HepG2 (cell line): Measurements from ENCODE around the gene TRDN. TPM values are rescaled to one million over a fixed set of nuclear protein-coding genes. Genes with fewer than 3 reads are reported as not detected.

ENCODE experiments used
- ATAC-seq: fragments of 200-7000 bp; cut with Tn5 transposase; 3 replicates; pipeline ENCODE4 v1.9.1; 2020; ENCODE audit warnings: mild to moderate bottlenecking, moderate library complexity
- BruUV-seq: library from RNA; stranded (reverse); fragments of 400-500 nt; replicated peaks from 2 replicates; lab custom pipeline; 2021; lab: Mats Ljungman, UMichigan
- CTCF ChIA-PET: fragments of 300-600 bp; formaldehyde crosslinking; extraction: SDS; loops from one replicate; lab custom pipeline; 2021; ENCODE audit warnings: low total read pairs, inconsistent platforms, low intra/inter-chr PET ratio; lab: Yijun Ruan, JAX
- POLR2A ChIA-PET: fragments of 350-600 bp; sonication (Branson Sonifier 250); formaldehyde crosslinking; loops from one replicate; lab custom pipeline; 2020; ENCODE audit warnings: antibody characterized with exemption, inconsistent platforms; lab: Yijun Ruan, JAX
- DNase-seq: peaks from one replicate; pipeline ENCODE4 v3.0.0-alpha.2; 2015; ENCODE audit warnings: low spot score
- FAIRE-seq: peaks from 3 replicates; lab custom pipeline; 2011; peaks lifted over from hg19 to GRCh38; lab: Jason Lieb, UNC
- H2AFZ ChIP-seq: one replicate; pipeline ENCODE4 v1.6.1; 2011; ENCODE audit warnings: low read length, inconsistent platforms
- H3K27ac ChIP-seq: fragments of 300-600 bp; 3 replicates; pipeline ENCODE4 v1.8.0; 2011; ENCODE audit warnings: mixed run types, mild to moderate bottlenecking, mixed read lengths, low read length, inconsistent platforms; ENCODE audit not compliant: insufficient read depth; ENCODE audit errors: extremely low read length
- H3K27me3 ChIP-seq, 2 experiments: fragments of 200-600 bp in 1 of 2; 2 replicates in 1 of 2; 3 replicates in 1 of 2; pipeline versions ENCODE4 v1.6.0 to v1.8.0; 2011; ENCODE audit warnings: low read length in 2 of 2, mild to moderate bottlenecking in 2 of 2, moderate library complexity in 2 of 2, inconsistent platforms in 1 of 2; ENCODE audit not compliant: insufficient read depth in 2 of 2, control insufficient read depth in 1 of 2
- H3K36me3 ChIP-seq, 2 experiments: fragments of 200-600 bp in 1 of 2; replicated peaks in 1 of 2; 2 replicates in 1 of 2; 3 replicates in 1 of 2; pipeline versions ENCODE4 v1.5.1 to v1.8.0; 2011; ENCODE audit warnings: low read length in 2 of 2, inconsistent platforms in 1 of 2; ENCODE audit not compliant: insufficient read depth in 2 of 2, control insufficient read depth in 1 of 2
- H3K4me1 ChIP-seq: 2 replicates; pipeline ENCODE4 v1.5.1; 2012; ENCODE audit warnings: low read length, inconsistent platforms; ENCODE audit not compliant: insufficient read depth
- H3K4me2 ChIP-seq: 2 replicates; pipeline ENCODE4 v1.6.0; 2011; ENCODE audit warnings: low read depth, low read length, inconsistent platforms
- H3K4me3 ChIP-seq, 3 experiments: fragments of 200-600 bp in 1 of 3; sonication (generic), shearing (Covaris generic) in 1 of 3; replicated peaks in 1 of 3; 2 replicates each; pipeline ENCODE4 v1.5.1; 2011 to 2016; ENCODE audit warnings: low read length in 3 of 3, inconsistent platforms in 2 of 3, low read depth in 2 of 3, mild to moderate bottlenecking in 2 of 3, control low read depth in 1 of 3, mixed read lengths in 1 of 3; ENCODE audit not compliant: insufficient read depth in 1 of 3
- H3K79me2 ChIP-seq: one replicate; pipeline ENCODE4 v1.6.1; 2011; ENCODE audit warnings: low read length, inconsistent platforms; ENCODE audit not compliant: insufficient read depth
- H3K9ac ChIP-seq: 2 replicates; pipeline ENCODE4 v1.6.0; 2011; ENCODE audit warnings: mild to moderate bottlenecking, low read depth, low read length, inconsistent platforms; ENCODE audit not compliant: insufficient read depth
- H3K9me3 ChIP-seq: 2 replicates; pipeline ENCODE4 v1.5.1; 2012; ENCODE audit warnings: mild to moderate bottlenecking, low read length
- H4K20me1 ChIP-seq: 2 replicates; pipeline ENCODE4 v1.6.0; 2011; ENCODE audit warnings: inconsistent platforms, mild to moderate bottlenecking, low read length, moderate library complexity; ENCODE audit not compliant: insufficient read depth
- FOXK2 ChIP-seq: fragments of 450-650 bp; IDR thresholded peaks from 2 replicates; pipeline ENCODE4 v1.6.1; 2016
- FOXP1 ChIP-seq, 2 experiments: fragments of 450-650 bp in 1 of 2; IDR thresholded peaks; 2 replicates each; pipeline ENCODE4 v1.6.1; 2017 to 2018; ENCODE audit warnings: antibody characterized with exemption in 1 of 2
- NBN ChIP-seq: fragments of 450-650 bp; conservative IDR thresholded peaks from 2 replicates; pipeline ENCODE4 v1.6.1; 2017
- ZEB1 ChIP-seq: IDR thresholded peaks from 2 replicates; pipeline ENCODE4 v1.6.1; 2012; ENCODE audit warnings: mild to moderate bottlenecking, low read depth, inconsistent platforms; ENCODE audit not compliant: insufficient replicate concordance
- ZMYM4 ChIP-seq: sonication (generic); formaldehyde crosslinking; IDR thresholded peaks from 2 replicates; pipeline ENCODE4 v1.8.1; 2023; ENCODE audit warnings: mild to moderate bottlenecking, missing genetic modification reagents
- ZNF256 ChIP-seq: sonication (generic); formaldehyde crosslinking; conservative IDR thresholded peaks from 2 replicates; pipeline ENCODE4 v1.4.0; 2020; ENCODE audit warnings: missing genetic modification reagents
- ZNF333 ChIP-seq: sonication (generic); formaldehyde crosslinking; IDR thresholded peaks from 2 replicates; pipeline ENCODE4 v1.4.0; 2020; ENCODE audit warnings: mild to moderate bottlenecking, missing genetic modification reagents, borderline replicate concordance
- ZNF652 ChIP-seq: IDR thresholded peaks from 2 replicates; pipeline ENCODE4 v1.6.1; 2016; ENCODE audit warnings: low read depth, borderline replicate concordance
- ZNF773 ChIP-seq: sonication (generic); formaldehyde crosslinking; IDR thresholded peaks from 2 replicates; pipeline ENCODE4 v1.4.0; 2020; ENCODE audit warnings: missing genetic modification reagents, borderline replicate concordance
- WGBS: methylation state at CpG from one replicate; pipeline ENCODE4 v1.1.6; 2017; ENCODE audit warnings: low lambda C conversion rate; 5-methylcytosine and 5-hydroxymethylcytosine counted together
- in situ Hi-C: cut with HindIII; loops from 2 replicates; pipeline ENCODE4 v1.10.0; 2017; ENCODE audit warnings: low pct_unique_long_range_greater_than_20kb; ENCODE audit not compliant: extremely low pct_ligation_motif_present
- intact Hi-C: fragments of 100-400 bp; cut with micrococcal nuclease; formaldehyde crosslinking; loops from one replicate; pipeline ENCODE4 v1.10.0; 2022; ENCODE audit not compliant: unreplicated experiment
- polyA plus RNA-seq, 8 experiments: library from polyadenylated mRNA; depleted of rRNA in 3 of 8; stranded (reverse) in 7 of 8; unstranded in 1 of 8; fragments of >200 nt; fragmentation: Illumina TruSeq in 4 of 8; extraction: Trizol in 4 of 8; gene quantifications; 2 replicates each; pipeline versions ENCODE4 v1.2.1 to v1.2.3, GENCODE V29; 2011 to 2016; ENCODE audit warnings: low read depth in 4 of 8, missing spikeins in 1 of 8, mixed read lengths in 1 of 8; ENCODE audit not compliant: insufficient read depth in 1 of 8
- total RNA-seq, 5 experiments: library from RNA; depleted of rRNA; stranded (reverse); fragments of >200 nt; fragmentation: Illumina TruSeq; extraction: Trizol; gene quantifications; 2 replicates each; pipeline ENCODE4 v1.2.3, GENCODE V29; 2016; ENCODE audit warnings: low read depth in 1 of 5
- TF ChIP-seq, protein P1 (sequence below): sonication (generic); formaldehyde crosslinking; conservative IDR thresholded peaks from 2 replicates; pipeline ENCODE4 v1.4.0; 2020; ENCODE audit warnings: missing genetic modification reagents
- TF ChIP-seq, protein P2 (sequence below): IDR thresholded peaks from 2 replicates; pipeline ENCODE4 v1.6.1; 2016; ENCODE audit warnings: missing biosample characterization, missing genetic modification reagents, low read depth
- TF ChIP-seq, protein P3 (sequence below): sonication (generic); formaldehyde crosslinking; IDR thresholded peaks from 2 replicates; pipeline ENCODE4 v1.4.0; 2020; ENCODE audit warnings: mild to moderate bottlenecking, missing genetic modification reagents
- TF ChIP-seq, protein P4 (sequence below): sonication (generic); formaldehyde crosslinking; conservative IDR thresholded peaks from 2 replicates; pipeline ENCODE4 v1.4.0; 2020; ENCODE audit warnings: missing genetic modification reagents

The TRDN gene
- total and polyA plus RNA-seq, 2 of the 13 experiments (the other 11 are each of a cell fraction or from before 2014, with no cell fraction given), result not detected

DNA sequence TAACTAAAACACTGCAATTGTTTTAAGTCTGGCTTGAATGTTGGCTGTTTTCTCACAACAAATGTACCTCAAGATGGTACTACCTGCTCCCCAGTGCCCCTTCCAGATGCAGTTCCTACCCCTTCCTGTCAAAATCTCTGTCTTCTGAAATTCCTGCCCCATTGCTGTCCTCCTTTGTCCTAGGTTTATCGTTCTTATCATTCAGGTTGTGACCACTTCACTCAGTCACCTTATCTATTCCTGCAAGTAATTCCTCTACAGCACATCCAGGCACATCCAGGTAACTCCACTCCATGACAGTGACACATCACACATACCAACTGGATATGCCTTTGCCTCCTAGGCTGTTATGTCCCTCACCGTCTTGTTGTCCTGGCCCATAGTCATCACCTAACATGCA, 90.2 kb downstream of the TRDN start:
- Histone ChIP-seq H3K27me3 (no peaks in the 10 kb centered on the region), H3K36me3 (no peaks in the 10 kb centered on the region), H3K27ac (no peak overlapping the region), H3K4me3 (no peak overlapping the region), H3K4me1 (no peaks in the 10 kb centered on the region), H3K9me3 (no peaks in the 10 kb centered on the region), H2AFZ (no peak overlapping the region), H3K4me2 (no peak overlapping the region), H4K20me1 (no peaks in the 10 kb centered on the region), H3K79me2 (no peaks in the 10 kb centered on the region), H3K9ac (no peak overlapping the region)
- CTCF ChIA-PET, result no interaction called here
- POLR2A ChIA-PET, result no interaction called here
- in situ Hi-C loops (no loop called here), intact Hi-C loops (no loop called here)
- FAIRE-seq (no peak), ATAC-seq (no peak), DNase-seq (no peak)
- 0% methylated on average over 2 of the region's 2 CpGs for WGBS
- BruUV-seq, result no TSS peak
- TF ChIP-seq ZNF773 (CRISPR knock-in tag) (no peak), ZNF652 (CRISPR knock-in tag) (no peak), ZNF256 (CRISPR knock-in tag) (no peak), FOXK2 (no peak), FOXP1 (IDR thresholded peaks at IDR 0.05) (no peak), FOXP1 (CRISPR knock-in tag; IDR thresholded peaks at IDR 0.05) (no peak), NBN (no peak), ZNF333 (CRISPR knock-in tag) (no peak), ZEB1 (no peak), ZMYM4 (CRISPR knock-in tag) (no peak)
- TF ChIP-seq, protein P1, sequence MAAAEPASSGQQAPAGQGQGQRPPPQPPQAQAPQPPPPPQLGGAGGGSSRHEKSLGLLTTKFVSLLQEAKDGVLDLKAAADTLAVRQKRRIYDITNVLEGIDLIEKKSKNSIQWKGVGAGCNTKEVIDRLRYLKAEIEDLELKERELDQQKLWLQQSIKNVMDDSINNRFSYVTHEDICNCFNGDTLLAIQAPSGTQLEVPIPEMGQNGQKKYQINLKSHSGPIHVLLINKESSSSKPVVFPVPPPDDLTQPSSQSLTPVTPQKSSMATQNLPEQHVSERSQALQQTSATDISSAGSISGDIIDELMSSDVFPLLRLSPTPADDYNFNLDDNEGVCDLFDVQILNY (CRISPR knock-in tag), result no peak
- TF ChIP-seq, protein P2, sequence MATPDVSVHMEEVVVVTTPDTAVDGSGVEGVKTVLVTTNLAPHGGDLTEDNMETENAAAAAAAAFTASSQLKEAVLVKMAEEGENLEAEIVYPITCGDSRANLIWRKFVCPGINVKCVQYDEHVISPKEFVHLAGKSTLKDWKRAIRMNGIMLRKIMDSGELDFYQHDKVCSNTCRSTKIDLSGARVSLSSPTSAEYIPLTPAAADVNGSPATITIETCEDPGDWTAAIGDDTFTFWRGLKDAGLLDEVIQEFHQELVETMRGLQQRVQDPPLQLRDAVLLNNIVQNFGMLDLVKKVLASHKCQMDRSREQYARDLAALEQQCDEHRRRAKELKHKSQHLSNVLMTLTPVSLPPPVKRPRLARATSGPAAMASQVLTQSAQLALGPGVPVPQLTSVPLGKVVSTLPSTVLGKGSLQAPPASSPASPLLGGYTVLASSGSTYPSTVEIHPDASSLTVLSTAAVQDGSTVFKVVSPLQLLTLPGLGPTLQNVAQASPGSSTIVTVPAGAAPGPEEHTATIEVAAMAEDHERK (CRISPR knock-in tag), result no peak
- TF ChIP-seq, protein P3, sequence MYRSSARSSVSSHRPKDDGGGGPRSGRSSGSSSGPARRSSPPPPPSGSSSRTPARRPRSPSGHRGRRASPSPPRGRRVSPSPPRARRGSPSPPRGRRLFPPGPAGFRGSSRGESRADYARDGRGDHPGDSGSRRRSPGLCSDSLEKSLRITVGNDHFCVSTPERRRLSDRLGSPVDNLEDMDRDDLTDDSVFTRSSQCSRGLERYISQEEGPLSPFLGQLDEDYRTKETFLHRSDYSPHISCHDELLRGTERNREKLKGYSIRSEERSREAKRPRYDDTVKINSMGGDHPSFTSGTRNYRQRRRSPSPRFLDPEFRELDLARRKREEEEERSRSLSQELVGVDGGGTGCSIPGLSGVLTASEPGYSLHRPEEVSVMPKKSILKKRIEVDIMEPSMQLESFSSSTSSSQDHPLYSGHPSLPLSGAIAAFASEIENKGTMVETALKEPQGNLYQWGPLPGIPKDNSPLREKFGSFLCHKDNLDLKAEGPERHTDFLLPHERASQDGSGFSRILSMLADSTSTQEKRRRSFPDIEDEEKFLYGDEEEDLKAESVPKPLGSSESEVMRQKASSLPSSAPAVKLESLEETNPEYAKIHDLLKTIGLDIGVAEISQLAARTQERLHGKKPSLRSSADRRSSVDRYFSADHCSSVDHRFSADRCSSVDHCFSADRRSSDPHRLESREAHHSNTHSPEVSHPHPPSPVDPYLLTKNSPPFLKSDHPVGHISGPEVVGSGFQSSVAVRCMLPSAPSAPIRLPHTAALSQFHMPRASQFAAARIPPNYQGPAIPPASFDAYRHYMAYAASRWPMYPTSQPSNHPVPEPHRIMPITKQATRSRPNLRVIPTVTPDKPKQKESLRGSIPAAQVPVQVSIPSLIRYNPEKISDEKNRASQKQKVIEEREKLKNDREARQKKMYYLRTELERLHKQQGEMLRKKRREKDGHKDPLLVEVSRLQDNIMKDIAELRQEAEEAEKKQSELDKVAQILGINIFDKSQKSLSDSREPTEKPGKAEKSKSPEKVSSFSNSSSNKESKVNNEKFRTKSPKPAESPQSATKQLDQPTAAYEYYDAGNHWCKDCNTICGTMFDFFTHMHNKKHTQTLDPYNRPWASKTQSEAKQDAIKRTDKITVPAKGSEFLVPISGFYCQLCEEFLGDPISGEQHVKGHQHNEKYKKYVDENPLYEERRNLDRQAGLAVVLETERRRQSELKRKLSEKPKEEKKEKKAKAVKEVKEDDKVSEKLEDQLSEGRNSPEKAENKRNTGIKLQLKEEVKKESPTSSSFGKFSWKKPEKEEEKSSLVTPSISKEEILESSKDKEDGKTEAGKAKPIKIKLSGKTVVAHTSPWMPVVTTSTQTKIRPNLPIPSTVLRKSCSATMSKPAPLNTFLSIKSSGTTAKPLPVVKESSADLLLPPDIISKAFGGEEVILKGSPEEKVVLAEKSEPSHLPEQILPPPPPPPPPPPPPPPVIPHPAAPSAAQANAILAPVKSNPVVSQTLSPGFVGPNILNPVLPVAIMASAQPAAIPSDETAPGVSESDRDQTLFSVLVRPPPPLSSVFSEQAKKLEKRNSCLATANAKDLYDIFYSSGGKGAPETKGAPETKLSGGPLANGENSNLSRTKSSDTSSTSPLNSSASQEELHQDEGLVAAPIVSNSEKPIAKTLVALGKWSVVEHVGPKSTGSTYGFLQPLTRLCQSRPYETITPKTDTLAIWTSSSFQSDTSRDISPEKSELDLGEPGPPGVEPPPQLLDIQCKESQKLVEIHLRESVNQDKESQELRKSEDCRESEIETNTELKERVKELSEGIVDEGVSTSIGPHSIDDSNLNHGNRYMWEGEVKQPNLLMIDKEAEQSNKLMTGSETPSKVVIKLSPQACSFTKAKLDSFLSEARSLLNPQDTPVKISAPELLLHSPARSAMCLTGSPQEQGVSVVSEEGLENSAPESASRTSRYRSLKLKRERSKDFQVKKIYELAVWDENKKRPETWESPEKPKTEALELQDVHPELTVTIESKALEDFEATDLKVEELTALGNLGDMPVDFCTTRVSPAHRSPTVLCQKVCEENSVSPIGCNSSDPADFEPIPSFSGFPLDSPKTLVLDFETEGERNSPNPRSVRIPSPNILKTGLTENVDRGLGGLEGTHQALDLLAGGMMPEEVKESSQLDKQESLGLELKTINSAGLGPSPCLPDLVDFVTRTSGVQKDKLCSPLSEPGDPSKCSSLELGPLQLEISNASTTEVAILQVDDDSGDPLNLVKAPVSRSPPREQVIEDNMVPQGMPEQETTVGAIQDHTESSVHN (CRISPR knock-in tag), result no peak
- TF ChIP-seq, protein P4, sequence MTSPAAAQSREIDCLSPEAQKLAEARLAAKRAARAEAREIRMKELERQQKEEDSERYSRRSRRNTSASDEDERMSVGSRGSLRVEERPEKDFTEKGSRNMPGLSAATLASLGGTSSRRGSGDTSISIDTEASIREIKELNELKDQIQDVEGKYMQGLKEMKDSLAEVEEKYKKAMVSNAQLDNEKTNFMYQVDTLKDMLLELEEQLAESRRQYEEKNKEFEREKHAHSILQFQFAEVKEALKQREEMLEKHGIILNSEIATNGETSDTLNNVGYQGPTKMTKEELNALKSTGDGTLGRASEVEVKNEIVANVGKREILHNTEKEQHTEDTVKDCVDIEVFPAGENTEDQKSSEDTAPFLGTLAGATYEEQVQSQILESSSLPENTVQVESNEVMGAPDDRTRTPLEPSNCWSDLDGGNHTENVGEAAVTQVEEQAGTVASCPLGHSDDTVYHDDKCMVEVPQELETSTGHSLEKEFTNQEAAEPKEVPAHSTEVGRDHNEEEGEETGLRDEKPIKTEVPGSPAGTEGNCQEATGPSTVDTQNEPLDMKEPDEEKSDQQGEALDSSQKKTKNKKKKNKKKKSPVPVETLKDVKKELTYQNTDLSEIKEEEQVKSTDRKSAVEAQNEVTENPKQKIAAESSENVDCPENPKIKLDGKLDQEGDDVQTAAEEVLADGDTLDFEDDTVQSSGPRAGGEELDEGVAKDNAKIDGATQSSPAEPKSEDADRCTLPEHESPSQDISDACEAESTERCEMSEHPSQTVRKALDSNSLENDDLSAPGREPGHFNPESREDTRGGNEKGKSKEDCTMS (CRISPR knock-in tag), result no peak
